ACC112 (cell line): ENCODE data around the gene SPINK1.
"Not testable (repeated sequence)": the region's sequence is repeated elsewhere in the genome, so short reads cannot be mapped to it uniquely, and the experiment has no call there.

Experiments used
- H2AFZ ChIP-seq: fragments of 200-600 bp; sonication (generic); one replicate; pipeline ENCODE4 v1.6.0; 2017; ENCODE audit warnings: antibody characterized with exemption, low read length; ENCODE audit not compliant: unreplicated experiment
- H3K27ac ChIP-seq: fragments of 200-600 bp; sonication (generic); 2 replicates; pipeline ENCODE4 v1.5.1; 2014; ENCODE audit warnings: low read depth, mild to moderate bottlenecking, antibody characterized with exemption, low read length, moderate library complexity
- H3K27me3 ChIP-seq: fragments of 200-600 bp; sonication (generic); 2 replicates; pipeline ENCODE4 v1.6.1; 2014; ENCODE audit warnings: mild to moderate bottlenecking, antibody characterized with exemption, low read length, moderate library complexity, mixed read lengths; ENCODE audit not compliant: insufficient read depth
- H3K36me3 ChIP-seq: fragments of 200-600 bp; sonication (generic); 2 replicates; pipeline ENCODE4 v1.6.1; 2016; ENCODE audit warnings: mild to moderate bottlenecking, antibody characterized with exemption, low read length, moderate library complexity, mixed read lengths; ENCODE audit not compliant: insufficient read depth
- H3K4me1 ChIP-seq: fragments of 200-600 bp; sonication (generic); one replicate; pipeline ENCODE4 v1.6.1; 2016; ENCODE audit warnings: low read length, mixed read lengths; ENCODE audit not compliant: insufficient read depth, unreplicated experiment, control insufficient read depth
- H3K4me3 ChIP-seq: fragments of 200-600 bp; sonication (generic); 2 replicates; pipeline ENCODE4 v1.5.1; 2014; ENCODE audit warnings: mild to moderate bottlenecking, low read depth, low read length
- H3K79me2 ChIP-seq: fragments of 200-600 bp; sonication (generic); one replicate; pipeline ENCODE4 v1.6.0; 2016; ENCODE audit warnings: low read length; ENCODE audit not compliant: control insufficient read depth, unreplicated experiment, insufficient read depth

SPINK1 gene

DNA sequence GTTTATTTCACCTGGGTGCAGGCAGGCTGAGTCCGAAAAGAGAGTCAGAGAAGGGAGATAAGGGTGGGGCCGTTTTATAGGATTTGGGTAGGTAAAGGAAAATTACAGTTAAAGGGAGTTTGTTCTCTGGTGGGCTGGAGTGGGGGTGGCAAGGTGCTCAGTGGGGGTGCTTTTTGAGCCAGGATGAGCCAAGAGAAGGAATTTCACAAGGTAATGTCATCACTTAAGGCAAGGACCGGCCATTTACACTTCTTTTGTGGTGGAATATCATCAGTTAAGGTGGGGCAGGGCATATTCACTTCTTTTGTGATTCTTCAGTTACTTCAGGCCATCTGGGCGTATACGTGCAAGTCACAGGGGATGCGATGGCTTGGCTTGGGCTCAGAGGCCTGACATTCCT, 38.4 kb upstream of the SPINK1 start:
- not testable (repeated sequence) for H3K4me3 ChIP-seq, H3K4me1 ChIP-seq, H3K36me3 ChIP-seq, H3K27me3 ChIP-seq, H3K27ac ChIP-seq, H2AFZ ChIP-seq, H3K79me2 ChIP-seq

DNA sequence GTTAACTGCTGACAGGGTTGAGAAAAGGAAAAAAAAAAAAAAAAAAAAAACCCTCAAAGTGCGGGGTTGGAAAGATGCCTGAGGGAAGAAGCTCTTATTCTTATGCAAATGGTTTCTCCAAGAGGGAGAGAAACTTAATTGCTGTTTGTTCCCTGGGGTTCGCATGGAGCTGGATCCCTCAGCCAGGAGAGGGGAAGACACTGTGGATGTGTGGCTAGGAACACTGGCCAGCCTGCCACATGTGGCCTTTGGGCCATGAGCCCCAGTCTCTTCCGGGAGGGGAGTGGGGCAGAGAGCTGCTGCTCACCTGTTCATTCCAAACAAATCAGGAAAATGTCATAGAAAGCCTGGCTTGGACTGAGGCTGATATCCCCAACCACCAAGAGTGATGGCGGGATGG, 37.6 kb upstream of the SPINK1 start:
- Histone ChIP-seq H3K79me2 (no peaks in the 10 kb centered on the region), H2AFZ (no peak overlapping the region), H3K27me3 (no peaks in the 10 kb centered on the region), H3K36me3 (no peaks in the 10 kb centered on the region), H3K27ac (no peak overlapping the region), H3K4me1 (no peaks in the 10 kb centered on the region), H3K4me3 (no peak overlapping the region)

DNA sequence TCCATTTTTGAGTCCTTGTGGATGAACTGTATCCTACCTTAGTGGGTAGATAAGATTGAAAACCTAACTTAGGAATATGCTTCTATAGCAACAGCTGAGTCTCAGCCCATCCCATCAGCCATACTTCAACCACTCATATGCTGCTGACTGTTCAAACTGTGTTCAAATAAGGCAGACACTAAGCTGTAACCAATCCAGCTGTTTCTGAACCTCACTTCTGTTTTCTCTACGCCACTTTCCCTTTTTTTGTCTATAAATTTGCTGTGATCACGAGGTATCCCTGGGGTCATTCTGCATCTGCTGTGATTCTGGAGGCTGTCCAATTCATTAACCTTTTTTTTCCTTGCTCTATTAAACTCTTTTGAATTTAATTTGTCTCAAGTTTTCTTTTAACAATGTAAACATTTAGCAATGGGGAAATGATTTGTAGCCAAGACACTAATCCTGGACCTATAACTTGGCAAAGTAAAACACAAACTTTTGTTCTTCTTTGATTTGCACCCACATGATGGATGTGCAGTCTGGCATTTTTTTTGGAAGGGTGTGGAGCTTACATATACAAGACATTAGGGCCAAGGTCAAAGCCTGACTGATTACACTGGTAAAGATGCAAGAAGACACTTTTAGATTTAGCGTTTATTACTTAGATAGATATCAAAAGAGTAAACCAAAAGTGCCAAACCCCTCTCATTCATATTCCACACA, 32.1 kb upstream of the SPINK1 start:
- H2AFZ ChIP-seq: no peak overlapping the region
- no peak overlapping the region for H3K4me3 ChIP-seq
- H3K4me1 ChIP-seq: no peaks in the 10 kb centered on the region
- no peak overlapping the region for H3K27ac ChIP-seq
- H3K79me2 ChIP-seq: no peaks in the 10 kb centered on the region
- H3K36me3 ChIP-seq: no peaks in the 10 kb centered on the region
- H3K27me3 ChIP-seq: no peaks in the 10 kb centered on the region

DNA sequence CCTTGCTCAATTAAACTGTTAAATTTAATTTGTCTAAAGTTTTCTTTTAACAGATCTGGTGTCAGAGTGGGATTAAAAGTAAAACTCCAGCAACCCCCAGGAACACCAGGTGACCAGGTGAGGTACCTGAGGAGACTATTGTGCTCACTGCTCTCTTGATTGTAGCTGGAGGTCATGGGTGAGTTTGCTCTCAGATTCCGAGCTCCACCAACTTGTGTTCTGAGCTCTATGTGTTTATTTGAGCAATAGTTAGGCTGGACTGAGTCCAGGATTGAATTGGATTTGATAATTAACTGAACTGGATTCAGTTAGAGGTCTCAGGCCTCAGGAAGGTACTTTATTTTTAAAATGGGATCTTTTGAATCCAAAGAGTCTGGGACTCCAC, 29.2 kb upstream of the SPINK1 start:
- no peak overlapping the region for H3K4me3 ChIP-seq
- no peak overlapping the region for H3K27ac ChIP-seq
- no peak overlapping the region for H2AFZ ChIP-seq
- no peaks in the 10 kb centered on the region for H3K4me1 ChIP-seq
- no peaks in the 10 kb centered on the region for H3K36me3 ChIP-seq
- H3K79me2 ChIP-seq: no peaks in the 10 kb centered on the region
- H3K27me3 ChIP-seq: no peaks in the 10 kb centered on the region

DNA sequence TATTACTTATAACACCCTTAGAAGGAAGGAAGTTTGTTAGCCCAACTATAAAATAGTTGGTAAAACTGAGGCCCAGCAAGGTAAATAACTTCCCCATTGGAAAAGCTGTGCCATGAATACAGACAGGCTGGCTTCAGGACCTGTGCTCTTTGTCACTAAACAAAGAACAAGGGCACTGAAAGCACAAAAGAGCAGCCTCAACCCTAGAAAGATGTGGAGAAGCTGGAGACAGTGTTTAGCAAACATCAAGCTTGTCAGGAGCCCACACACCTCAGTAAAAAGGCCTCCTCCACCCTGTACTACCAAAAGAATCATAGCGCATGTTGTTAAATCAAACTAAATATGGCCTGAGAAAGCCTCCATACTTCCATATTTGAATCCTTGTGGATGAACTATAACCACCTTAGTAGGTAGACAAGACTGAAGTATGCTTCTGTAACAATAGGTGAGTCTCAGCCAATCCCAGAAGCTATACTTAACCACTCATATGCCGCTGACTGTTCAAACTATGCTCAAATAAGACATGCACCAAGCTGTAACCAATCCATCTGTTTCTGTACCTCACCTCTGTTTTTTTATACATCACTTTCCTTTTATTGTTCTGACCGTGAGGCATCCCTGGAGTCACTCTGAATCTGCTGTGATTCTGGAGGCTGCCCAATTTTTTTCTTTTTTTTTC, 28.6 kb upstream of the SPINK1 start:
- Histone ChIP-seq H3K79me2 (no peaks in the 10 kb centered on the region), H3K27ac (no peak overlapping the region), H2AFZ (no peak overlapping the region), H3K27me3 (no peaks in the 10 kb centered on the region), H3K4me3 (no peak overlapping the region), H3K36me3 (no peaks in the 10 kb centered on the region), H3K4me1 (no peaks in the 10 kb centered on the region)

DNA sequence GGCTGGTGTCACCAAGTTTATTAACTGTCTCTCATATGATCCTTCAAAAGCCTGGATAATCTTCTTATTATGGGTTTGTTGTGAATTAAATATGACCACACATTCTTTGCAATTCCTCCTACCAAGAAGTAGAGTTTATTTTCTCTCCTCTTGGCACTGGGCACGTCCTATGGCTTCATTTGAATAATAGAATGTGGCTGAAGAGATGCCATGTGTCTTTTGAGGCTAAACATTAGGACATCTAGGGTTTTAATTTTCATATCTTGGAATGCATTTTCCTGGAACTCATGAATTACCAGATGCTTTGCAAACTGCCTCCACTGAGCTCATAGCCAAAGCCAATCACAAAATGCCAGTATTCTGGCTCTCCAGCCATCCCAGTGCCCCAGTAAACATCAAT, 27.1 kb upstream of the SPINK1 start:
- no peak overlapping the region for H2AFZ ChIP-seq
- H3K27ac ChIP-seq: no peak overlapping the region

DNA sequence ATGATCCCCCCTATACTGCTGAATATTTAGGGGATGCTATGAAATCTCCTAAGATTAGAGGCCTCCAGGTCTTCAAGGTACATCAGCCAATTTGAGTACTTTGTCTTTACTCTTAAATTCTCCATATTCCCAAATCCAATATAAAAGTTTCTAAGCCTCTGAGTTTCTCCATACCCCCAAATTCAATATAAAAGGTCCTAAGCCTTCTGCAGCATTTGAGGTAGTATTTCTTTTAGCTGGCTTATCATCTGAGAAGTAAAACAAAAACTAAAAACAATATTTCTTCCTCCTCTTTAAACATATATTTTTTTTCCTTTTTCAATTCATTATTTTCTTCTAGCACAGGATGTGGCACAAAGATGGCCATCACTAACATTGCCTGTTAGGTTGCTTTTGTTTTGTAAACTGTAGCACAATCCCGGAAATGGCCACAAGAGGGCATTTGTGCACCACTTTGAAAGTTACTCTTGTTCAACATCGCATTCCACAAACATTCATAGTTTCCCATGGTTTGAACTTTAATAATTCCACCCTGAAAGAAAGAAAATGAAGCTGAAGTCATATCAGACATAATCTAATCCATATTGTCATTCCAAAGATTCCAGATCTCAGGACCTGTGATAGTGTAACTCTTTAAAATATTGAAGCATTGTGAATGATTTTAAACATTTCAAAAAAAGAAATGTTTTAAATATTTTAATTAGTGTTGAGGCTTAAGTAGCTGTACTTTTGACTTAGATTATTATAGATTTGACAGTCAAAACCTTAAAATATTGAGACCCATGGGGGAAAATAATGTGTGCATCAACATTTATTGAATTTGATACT, 26.0 kb upstream of the SPINK1 start:
- no peaks in the 10 kb centered on the region for H3K4me1 ChIP-seq
- H3K36me3 ChIP-seq: no peaks in the 10 kb centered on the region
- peaks cover 3% of the 10 kb centered on the region for H3K27me3 ChIP-seq
- H3K4me3 ChIP-seq: no peak overlapping the region
- no peaks in the 10 kb centered on the region for H3K79me2 ChIP-seq
- H3K27ac ChIP-seq: no peak overlapping the region
- no peak overlapping the region for H2AFZ ChIP-seq

More for the DNA sequence above, 27.1 kb upstream of the SPINK1 start:
- Histone ChIP-seq H3K36me3 (no peaks in the 10 kb centered on the region), H3K27me3 (no peaks in the 10 kb centered on the region), H3K79me2 (no peaks in the 10 kb centered on the region), H3K4me3 (no peak overlapping the region), H3K4me1 (no peaks in the 10 kb centered on the region)

DNA sequence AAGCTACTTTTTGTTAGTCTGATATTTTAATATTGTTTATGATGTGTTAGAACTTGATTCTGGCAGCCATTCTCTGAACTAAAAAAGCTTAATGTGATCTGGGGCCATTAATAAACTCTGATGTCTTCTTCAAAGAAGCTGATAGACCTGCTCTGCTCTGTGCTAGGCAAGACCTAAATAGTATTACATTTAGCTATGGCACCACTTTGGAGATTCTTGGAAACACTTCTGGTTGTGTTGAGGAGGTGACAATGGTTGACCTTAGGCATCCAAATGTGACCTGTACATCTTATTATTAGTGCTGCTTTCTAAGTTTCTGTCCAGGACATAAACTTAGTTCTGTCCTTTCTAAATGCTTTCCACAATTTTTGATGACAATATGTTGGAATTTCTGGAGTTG, 25.3 kb upstream of the SPINK1 start:
- H3K4me1 ChIP-seq: no peaks in the 10 kb centered on the region
- no peaks in the 10 kb centered on the region for H3K79me2 ChIP-seq
- H2AFZ ChIP-seq: no peak overlapping the region
- H3K27ac ChIP-seq: no peak overlapping the region
- H3K36me3 ChIP-seq: no peaks in the 10 kb centered on the region
- peaks cover 10% of the 10 kb centered on the region for H3K27me3 ChIP-seq
- H3K4me3 ChIP-seq: no peak overlapping the region

DNA sequence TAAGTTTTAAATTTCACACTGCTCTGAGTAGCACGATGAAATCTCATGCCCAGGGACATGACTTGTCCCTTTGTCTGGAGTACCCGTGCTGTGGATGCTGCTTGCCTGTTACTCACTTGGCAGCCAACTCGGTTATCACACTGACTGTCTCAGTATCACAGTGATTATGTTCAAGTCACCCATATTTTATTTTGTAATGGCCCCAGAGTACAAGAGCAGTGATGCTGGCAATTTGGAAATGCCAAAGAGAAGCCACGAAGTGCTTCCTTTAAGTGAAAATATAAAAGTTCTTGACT, 24.3 kb upstream of the SPINK1 start:
- H3K79me2 ChIP-seq: no peaks in the 10 kb centered on the region
- H3K4me1 ChIP-seq: no peaks in the 10 kb centered on the region
- peaks cover 21% of the 10 kb centered on the region for H3K27me3 ChIP-seq
- H3K4me3 ChIP-seq: no peak overlapping the region
- no peak overlapping the region for H3K27ac ChIP-seq
- no peaks in the 10 kb centered on the region for H3K36me3 ChIP-seq
- no peak overlapping the region for H2AFZ ChIP-seq

DNA sequence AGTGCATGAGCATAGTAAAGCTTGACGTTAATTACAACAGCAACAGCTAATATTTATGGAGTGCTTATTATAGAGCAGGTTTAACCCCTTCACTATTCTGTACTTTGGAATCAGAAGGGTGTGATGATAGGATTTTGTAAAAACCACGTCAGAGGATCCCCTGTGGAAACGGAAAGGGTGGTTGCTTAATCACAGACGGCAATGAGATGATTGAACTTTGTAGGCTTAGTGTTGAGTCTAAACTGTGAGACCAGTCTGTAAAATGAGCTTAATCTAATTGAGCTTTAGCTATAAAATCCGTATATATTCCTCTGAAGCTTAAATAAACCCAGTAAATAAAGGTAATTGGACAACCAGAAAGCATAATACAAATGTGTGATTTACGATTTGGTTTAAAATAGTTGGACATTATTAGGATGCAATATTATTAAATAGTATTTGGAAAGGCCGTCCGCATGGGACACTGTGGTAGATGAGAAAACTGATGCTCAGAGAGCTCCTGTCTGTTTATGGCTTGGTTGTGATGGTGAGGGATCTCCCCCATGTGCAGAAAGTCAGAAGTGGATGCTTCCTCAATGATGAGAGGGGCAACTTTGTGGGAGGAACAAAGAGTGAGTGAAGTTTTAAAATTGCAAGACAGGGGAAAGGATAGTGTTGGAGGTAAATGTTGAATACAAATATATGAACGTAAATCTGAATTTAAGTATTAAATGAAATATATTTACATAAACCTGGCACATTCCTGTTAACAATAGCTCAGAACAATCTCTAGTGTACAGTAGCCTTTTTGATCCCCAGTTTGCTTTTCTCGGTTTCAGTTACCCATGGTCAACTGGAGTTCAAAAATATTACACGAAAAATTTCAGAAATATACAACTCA, 23.7 kb upstream of the SPINK1 start:
- H2AFZ ChIP-seq: no peak overlapping the region
- no peak overlapping the region for H3K4me3 ChIP-seq
- H3K36me3 ChIP-seq: no peaks in the 10 kb centered on the region
- H3K79me2 ChIP-seq: no peaks in the 10 kb centered on the region
- peaks cover 21% of the 10 kb centered on the region for H3K27me3 ChIP-seq
- H3K27ac ChIP-seq: no peak overlapping the region
- H3K4me1 ChIP-seq: no peaks in the 10 kb centered on the region
